ENCODE data around the gene ABCA13.

Gene ABCA13

DNA sequence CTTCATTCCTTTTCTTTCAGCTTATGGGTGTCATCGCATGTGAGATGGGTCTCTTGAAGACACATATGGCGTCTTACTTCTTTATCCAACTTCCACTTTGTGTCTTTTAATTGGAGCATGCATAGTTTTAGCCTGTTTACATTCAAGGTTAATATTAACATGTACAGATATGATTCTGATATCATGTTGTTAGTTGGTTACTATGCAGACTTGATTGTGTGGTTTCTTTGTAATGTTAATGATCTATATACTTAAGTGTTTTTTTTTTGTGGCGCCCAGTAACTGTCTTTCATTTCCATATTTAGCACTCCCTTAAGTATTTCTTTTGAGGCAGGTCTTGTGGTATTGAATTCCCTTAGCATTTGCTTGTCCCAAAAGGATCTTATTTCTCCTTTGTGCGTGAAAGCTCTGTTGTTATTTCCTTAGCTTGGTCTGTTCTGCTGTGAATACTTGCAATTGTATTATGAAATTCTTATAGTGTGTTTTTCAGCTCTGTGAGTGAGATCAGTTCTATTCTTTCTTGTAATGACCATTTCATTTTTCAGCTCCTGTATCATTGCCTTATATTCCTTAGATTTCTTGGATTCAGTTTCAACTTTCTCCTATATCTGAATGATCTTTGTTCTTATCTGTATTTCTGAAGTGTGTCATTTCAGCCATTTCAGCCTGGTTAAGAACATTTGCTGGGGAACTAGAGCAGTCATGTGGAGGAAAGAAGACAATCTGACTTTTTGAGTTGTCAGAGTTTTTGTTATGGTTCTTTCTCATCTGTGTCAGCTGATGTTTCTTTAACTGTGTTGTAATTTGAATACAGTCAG is 88.4 kb downstream of the ABCA13 start:
- no peak for DNase-seq (ENCODE audit: extremely low read depth, low read depth)
- TF ChIP-seq, protein P1, sequence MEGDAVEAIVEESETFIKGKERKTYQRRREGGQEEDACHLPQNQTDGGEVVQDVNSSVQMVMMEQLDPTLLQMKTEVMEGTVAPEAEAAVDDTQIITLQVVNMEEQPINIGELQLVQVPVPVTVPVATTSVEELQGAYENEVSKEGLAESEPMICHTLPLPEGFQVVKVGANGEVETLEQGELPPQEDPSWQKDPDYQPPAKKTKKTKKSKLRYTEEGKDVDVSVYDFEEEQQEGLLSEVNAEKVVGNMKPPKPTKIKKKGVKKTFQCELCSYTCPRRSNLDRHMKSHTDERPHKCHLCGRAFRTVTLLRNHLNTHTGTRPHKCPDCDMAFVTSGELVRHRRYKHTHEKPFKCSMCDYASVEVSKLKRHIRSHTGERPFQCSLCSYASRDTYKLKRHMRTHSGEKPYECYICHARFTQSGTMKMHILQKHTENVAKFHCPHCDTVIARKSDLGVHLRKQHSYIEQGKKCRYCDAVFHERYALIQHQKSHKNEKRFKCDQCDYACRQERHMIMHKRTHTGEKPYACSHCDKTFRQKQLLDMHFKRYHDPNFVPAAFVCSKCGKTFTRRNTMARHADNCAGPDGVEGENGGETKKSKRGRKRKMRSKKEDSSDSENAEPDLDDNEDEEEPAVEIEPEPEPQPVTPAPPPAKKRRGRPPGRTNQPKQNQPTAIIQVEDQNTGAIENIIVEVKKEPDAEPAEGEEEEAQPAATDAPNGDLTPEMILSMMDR (IDR thresholded peaks at IDR 0.05; ENCODE audit: low read depth, low read length) = no peak

DNA sequence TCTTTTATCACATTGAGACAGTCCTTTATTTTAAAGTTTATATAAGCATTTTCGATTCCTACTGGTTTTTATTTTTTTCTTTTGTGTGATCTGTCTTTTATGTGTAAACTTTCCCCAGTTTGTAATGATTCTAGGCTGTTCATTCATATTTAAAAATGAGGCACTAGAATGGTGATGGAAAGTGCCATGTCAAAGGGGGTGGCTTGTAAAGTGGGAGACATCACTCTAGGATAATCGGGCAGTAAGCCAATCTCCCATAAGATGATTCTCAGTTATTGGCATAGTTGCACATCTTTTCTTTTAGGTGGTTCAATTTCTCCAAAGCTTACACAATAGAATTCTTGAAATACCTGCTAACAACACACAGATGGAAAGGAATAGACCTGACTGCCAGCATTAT is 90.4 kb downstream of the ABCA13 start:
- TF ChIP-seq, protein P1 (IDR thresholded peaks at IDR 0.05; ENCODE audit: low read depth, low read length) = no peak
- no peak for DNase-seq (ENCODE audit: extremely low read depth, low read depth)

DNA sequence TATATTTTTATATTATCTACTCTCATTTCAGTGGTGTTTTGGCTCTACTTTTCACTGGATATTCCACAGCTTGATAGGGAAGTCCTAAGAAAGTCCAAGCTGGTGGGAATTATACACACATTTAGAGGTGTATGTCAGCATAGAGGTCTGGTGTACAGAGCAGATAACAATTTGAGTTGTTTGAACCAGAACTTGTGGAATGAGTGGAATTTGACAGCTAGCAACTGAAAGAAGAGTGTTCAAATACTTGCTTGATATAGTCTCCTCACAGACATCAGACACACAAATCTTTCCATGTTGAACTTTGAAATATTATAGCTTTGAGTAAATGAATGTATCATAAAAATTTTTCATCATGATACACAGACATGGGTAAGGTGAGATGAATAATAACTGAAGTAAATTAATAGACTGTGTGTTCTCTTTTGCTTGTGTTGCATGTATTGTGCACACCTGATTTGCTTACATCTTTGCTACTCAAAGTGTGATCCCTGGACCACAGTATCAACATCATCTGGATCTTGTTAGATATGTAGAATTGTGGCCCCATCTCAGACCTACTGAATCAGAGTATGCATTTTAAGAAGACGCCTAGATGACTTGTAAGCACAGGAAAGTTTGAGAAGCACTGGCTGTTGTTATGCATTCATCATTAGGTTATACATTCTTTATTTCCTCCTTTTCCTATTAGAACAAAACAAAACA is 91.5 kb downstream of the ABCA13 start:
- TF ChIP-seq, protein P1 (IDR thresholded peaks at IDR 0.05; ENCODE audit: low read depth, low read length) = no peak
- DNase-seq (ENCODE audit: extremely low read depth, low read depth) = no peak

DNA sequence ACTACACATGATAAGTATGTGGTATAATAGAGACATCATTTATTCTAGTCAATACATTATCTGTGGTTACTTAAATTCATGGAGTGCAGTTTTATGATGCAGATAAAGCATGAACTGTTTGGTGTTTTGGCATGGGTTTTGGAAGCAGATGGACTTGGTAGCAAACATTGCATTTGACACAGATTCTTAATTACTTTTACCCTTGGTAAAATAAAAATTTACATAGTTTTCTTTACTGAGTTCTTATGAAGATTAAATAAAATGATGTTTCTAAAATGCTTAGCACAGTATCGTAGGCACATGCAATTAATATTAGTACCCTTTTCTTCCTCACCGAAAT is 92.0 kb downstream of the ABCA13 start:
- TF ChIP-seq, protein P1 (IDR thresholded peaks at IDR 0.05; ENCODE audit: low read depth, low read length) = no peak
- no peak for DNase-seq (ENCODE audit: extremely low read depth, low read depth)

DNA sequence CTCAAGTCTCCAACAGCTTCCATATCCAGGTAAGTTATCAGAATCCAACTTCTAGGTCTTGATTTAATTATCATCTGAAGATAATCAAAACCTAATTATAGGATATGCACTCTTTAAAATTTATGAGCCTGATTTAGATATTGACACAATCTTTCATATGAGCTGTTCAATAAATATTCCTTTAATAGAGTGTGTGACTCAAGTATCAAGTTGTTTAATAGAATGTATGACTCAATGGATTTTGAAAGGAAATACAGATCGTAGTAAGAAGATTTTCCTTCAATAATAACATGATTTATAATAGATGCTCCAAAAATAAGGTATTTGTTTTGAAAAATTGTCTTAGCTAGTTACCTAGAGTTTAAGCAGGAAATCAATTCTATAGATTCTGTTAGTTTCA is 97.8 kb downstream of the ABCA13 start:
- no peak for DNase-seq (ENCODE audit: extremely low read depth, low read depth)
- TF ChIP-seq, protein P1 (IDR thresholded peaks at IDR 0.05; ENCODE audit: low read depth, low read length) = no peak

DNA sequence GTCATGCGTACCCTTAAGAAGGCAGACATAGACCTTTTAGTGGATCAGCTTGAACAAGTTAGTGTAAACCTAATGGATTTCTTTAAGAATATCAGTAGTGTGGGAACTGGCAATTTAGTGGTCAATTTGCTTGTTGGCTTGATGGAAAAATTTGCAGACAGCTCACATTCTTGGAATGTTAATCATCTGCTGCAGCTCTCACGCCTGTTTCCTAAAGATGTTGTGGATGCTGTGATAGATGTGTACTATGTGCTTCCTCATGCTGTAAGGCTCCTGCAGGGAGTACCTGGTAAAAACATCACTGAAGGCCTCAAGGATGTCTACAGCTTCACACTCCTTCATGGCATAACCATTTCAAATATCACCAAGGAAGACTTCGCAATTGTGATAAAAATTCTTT is 103.4 kb downstream of the ABCA13 start:
- TF ChIP-seq, protein P1 (IDR thresholded peaks at IDR 0.05; ENCODE audit: low read depth, low read length) = no peak
- DNase-seq (ENCODE audit: extremely low read depth, low read depth) = no peak

DNA sequence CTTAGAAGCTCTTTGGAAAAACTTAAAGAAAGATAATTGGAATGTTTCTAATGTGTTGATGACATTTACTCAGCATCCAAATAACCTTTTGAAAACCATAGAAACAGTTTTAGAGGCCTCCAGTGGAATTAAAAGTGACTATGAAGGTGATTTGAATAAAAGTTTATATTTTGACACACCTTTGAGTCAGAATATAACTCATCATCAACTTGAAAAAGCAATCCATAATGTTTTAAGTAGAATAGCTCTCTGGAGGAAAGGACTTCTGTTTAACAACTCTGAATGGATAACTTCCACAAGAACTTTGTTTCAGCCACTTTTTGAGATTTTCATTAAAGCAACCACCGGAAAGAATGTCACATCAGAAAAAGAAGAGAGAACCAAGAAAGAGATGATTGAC is 108.2 kb downstream of the ABCA13 start:
- TF ChIP-seq, protein P1 (IDR thresholded peaks at IDR 0.05; ENCODE audit: low read depth, low read length) = no peak

More for the DNA sequence above, 108.2 kb downstream of the ABCA13 start:
- DNase-seq (ENCODE audit: extremely low read depth, low read depth) = no peak
